Measurements from ENCODE around the gene AFG3L2.

GRCh38 chr18:12372406-12372805, 4.6 kb downstream of the AFG3L2 start:
- TF ChIP-seq, protein P1, sequence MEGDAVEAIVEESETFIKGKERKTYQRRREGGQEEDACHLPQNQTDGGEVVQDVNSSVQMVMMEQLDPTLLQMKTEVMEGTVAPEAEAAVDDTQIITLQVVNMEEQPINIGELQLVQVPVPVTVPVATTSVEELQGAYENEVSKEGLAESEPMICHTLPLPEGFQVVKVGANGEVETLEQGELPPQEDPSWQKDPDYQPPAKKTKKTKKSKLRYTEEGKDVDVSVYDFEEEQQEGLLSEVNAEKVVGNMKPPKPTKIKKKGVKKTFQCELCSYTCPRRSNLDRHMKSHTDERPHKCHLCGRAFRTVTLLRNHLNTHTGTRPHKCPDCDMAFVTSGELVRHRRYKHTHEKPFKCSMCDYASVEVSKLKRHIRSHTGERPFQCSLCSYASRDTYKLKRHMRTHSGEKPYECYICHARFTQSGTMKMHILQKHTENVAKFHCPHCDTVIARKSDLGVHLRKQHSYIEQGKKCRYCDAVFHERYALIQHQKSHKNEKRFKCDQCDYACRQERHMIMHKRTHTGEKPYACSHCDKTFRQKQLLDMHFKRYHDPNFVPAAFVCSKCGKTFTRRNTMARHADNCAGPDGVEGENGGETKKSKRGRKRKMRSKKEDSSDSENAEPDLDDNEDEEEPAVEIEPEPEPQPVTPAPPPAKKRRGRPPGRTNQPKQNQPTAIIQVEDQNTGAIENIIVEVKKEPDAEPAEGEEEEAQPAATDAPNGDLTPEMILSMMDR (IDR thresholded peaks at IDR 0.05; ENCODE audit: low read depth, low read length), result no peak
- TF ChIP-seq POLR2A (IDR thresholded peaks at IDR 0.05; ENCODE audit: extremely low read depth, insufficient read length), result no peak
- TF ChIP-seq, protein P2, sequence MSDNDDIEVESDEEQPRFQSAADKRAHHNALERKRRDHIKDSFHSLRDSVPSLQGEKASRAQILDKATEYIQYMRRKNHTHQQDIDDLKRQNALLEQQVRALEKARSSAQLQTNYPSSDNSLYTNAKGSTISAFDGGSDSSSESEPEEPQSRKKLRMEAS (IDR thresholded peaks at IDR 0.05; ENCODE audit: low read depth, low read length), result no peak

Measured in NB4 (cell line).